Endothelial cell of umbilical vein (primary cell): ENCODE results near the gene TMEM208. TPM values are rescaled to one million over a fixed set of nuclear protein-coding genes. Genes with fewer than 3 reads are reported as not detected.

Source experiments
- BruUV-seq: library from RNA; stranded (reverse); fragments of 400-500 nt; replicated peaks from 2 replicates; lab custom pipeline; 2021; lab: Mats Ljungman, UMichigan
- CTCF ChIA-PET: fragments of 300-600, 350-600 bp; sonication (Branson Sonifier 250); formaldehyde crosslinking; loops from one replicate; lab custom pipeline; 2021; ENCODE audit warnings: antibody characterized with exemption, inconsistent platforms; lab: Charles Lee
- POLR2A ChIA-PET: fragments of 300-600, 350-600 bp; sonication (Branson Sonifier 250); formaldehyde crosslinking; loops from one replicate; lab custom pipeline; 2021; ENCODE audit warnings: antibody characterized with exemption, inconsistent platforms; lab: Charles Lee
- DNase-seq: peaks from one replicate; pipeline ENCODE4 v3.0.0-alpha.2; 2011; ENCODE audit warnings: low read depth, low spot score
- FAIRE-seq: peaks from 2 replicates; lab custom pipeline; 2011; peaks lifted over from hg19 to GRCh38; lab: Jason Lieb, UNC
- H2AFZ ChIP-seq: 2 replicates; pipeline ENCODE4 v1.6.0; 2012; ENCODE audit warnings: low read depth, low read length, control low read depth, inconsistent platforms
- H3K27ac ChIP-seq: 2 replicates; pipeline ENCODE4 v1.5.1; 2011; ENCODE audit warnings: low read depth, mild to moderate bottlenecking, control low read depth, low read length, moderate library complexity; ENCODE audit not compliant: insufficient read depth
- H3K27me3 ChIP-seq, 2 experiments: 2 replicates each; pipeline versions ENCODE4 v1.6.0 to v1.6.1; 2011; ENCODE audit warnings: low read length in 2 of 2, mixed read lengths in 1 of 2; ENCODE audit not compliant: control insufficient read depth in 2 of 2, insufficient read depth in 2 of 2
- H3K36me3 ChIP-seq, 2 experiments: 2 replicates in 1 of 2; 3 replicates in 1 of 2; pipeline ENCODE4 v1.5.1; 2011; ENCODE audit warnings: low read length in 2 of 2, mild to moderate bottlenecking in 1 of 2, moderate library complexity in 1 of 2; ENCODE audit not compliant: control insufficient read depth in 2 of 2, insufficient read depth in 2 of 2; ENCODE audit errors: extremely low read depth in 1 of 2
- H3K4me1 ChIP-seq: 3 replicates; pipeline ENCODE4 v1.5.1; 2011; ENCODE audit warnings: mild to moderate bottlenecking, low read length; ENCODE audit not compliant: control insufficient read depth, insufficient read depth; ENCODE audit errors: extremely low read depth
- H3K4me2 ChIP-seq: 2 replicates; pipeline ENCODE4 v1.6.1; 2011; ENCODE audit warnings: low read length, control low read depth, mixed read lengths; ENCODE audit not compliant: insufficient read depth
- H3K4me3 ChIP-seq, 3 experiments: fragments of 200-600 bp in 1 of 3; sonication (generic), shearing (Covaris generic) in 1 of 3; replicated peaks in 1 of 3; 2 replicates each; pipeline ENCODE4 v1.5.1; 2011 to 2016; ENCODE audit warnings: control low read depth in 3 of 3, low read length in 3 of 3, mild to moderate bottlenecking in 2 of 3, inconsistent platforms in 1 of 3, low read depth in 1 of 3, moderate library complexity in 1 of 3; ENCODE audit not compliant: insufficient read depth in 1 of 3
- H3K79me2 ChIP-seq: 2 replicates; pipeline ENCODE4 v1.6.0; 2012; ENCODE audit warnings: low read length, inconsistent platforms; ENCODE audit not compliant: control insufficient read depth, insufficient read depth
- H3K9ac ChIP-seq: replicated peaks from 2 replicates; pipeline ENCODE3; 2011; ENCODE audit warnings: low read length, control low read depth; ENCODE audit not compliant: insufficient read depth; ENCODE audit errors: extremely low read depth
- H3K9me1 ChIP-seq: replicated peaks from 3 replicates; pipeline ENCODE4 v1.6.0; 2011; ENCODE audit warnings: mild to moderate bottlenecking, low read length; ENCODE audit not compliant: control insufficient read depth, insufficient read depth; ENCODE audit errors: extremely low read depth
- H3K9me3 ChIP-seq: replicated peaks from 2 replicates; pipeline ENCODE4 v1.5.1; 2012; ENCODE audit warnings: low read length, inconsistent platforms; ENCODE audit not compliant: control insufficient read depth, insufficient read depth
- H4K20me1 ChIP-seq: replicated peaks from 2 replicates; pipeline ENCODE3; 2011; ENCODE audit warnings: mild to moderate bottlenecking, low read length; ENCODE audit not compliant: control insufficient read depth, insufficient read depth; ENCODE audit errors: extremely low read depth
- CTCF ChIP-seq, 2 donors: IDR thresholded peaks; 1 replicate in 1 of 2; 2 replicates in 1 of 2; pipeline ENCODE4 v1.5.1; 2011; ENCODE audit warnings: low read length in 2 of 2, mild to moderate bottlenecking in 2 of 2, moderate library complexity in 2 of 2, control low read depth in 1 of 2, inconsistent platforms in 1 of 2, low read depth in 1 of 2; ENCODE audit not compliant: insufficient read depth in 1 of 2; ENCODE audit errors: extremely low read depth in 1 of 2
- FOS ChIP-seq: IDR thresholded peaks from 2 replicates; pipeline ENCODE4 v1.6.1; 2011; ENCODE audit warnings: mild to moderate bottlenecking, low read length, moderate library complexity, borderline replicate concordance; ENCODE audit not compliant: insufficient read depth
- GATA2 ChIP-seq: IDR thresholded peaks from 2 replicates; pipeline ENCODE4 v1.7.0; 2011; ENCODE audit warnings: low read depth, mild to moderate bottlenecking, moderate library complexity, mixed read lengths, low read length; ENCODE audit not compliant: insufficient read length, insufficient read depth
- JUN ChIP-seq: IDR thresholded peaks from 2 replicates; pipeline ENCODE4 v1.6.1; 2011; ENCODE audit warnings: borderline replicate concordance, low read depth; ENCODE audit not compliant: insufficient read length, insufficient read depth
- MAX ChIP-seq: IDR thresholded peaks from 2 replicates; pipeline ENCODE4 v1.6.1; 2011; ENCODE audit not compliant: insufficient read depth, insufficient read length
- POLR2A ChIP-seq: IDR thresholded peaks from 2 replicates; pipeline ENCODE4 v1.6.1; 2012; ENCODE audit warnings: low read depth, mild to moderate bottlenecking, control low read depth, low read length
- POLR2AphosphoS5 ChIP-seq: IDR thresholded peaks from 2 replicates; pipeline ENCODE4 v1.6.1; 2012; ENCODE audit warnings: low read depth, mild to moderate bottlenecking, control low read depth, low read length, moderate library complexity; ENCODE audit not compliant: insufficient read depth
- dilution Hi-C: fragments of 300-500 bp; cut with MboI; formaldehyde crosslinking; loops from one replicate; pipeline ENCODE4 v1.15.0; 2019; ENCODE audit warnings: low sequenced_read_pairs; ENCODE audit not compliant: extremely low pct_ligation_motif_present
- intact Hi-C: fragments of 100-400 bp; cut with micrococcal nuclease; formaldehyde crosslinking; loops from one replicate; pipeline ENCODE4 v1.10.0; 2022
- polyA plus RNA-seq, 4 experiments: library from polyadenylated mRNA; depleted of rRNA in 3 of 4; stranded (reverse) in 3 of 4; unstranded in 1 of 4; fragments of >200 nt; gene quantifications; 2 replicates each; pipeline versions ENCODE4 v1.2.1 to v1.2.3, GENCODE V29; 2011 to 2012; ENCODE audit warnings: missing spikeins in 1 of 4
- total RNA-seq: library from RNA; stranded (reverse); gene quantifications from 2 replicates; pipeline ENCODE4 v1.2.3, GENCODE V29; 2021

Gene TMEM208
- total and polyA plus RNA-seq, 2 donors (not counting 3 experiments of a cell fraction or from before 2014, with no cell fraction given) = 35.3 to 94.0 TPM

GRCh38 chr16:67268136-67268579 is 41.2 kb downstream of the TMEM208 start:
- no peaks in the 10 kb centered on the region for H4K20me1 ChIP-seq
- no peaks in the 10 kb centered on the region for H3K9me3 ChIP-seq
- BruUV-seq = no TSS peak
- no peaks in the 10 kb centered on the region for H3K36me3 ChIP-seq
- dilution Hi-C loops = no loop called here
- H3K4me2 ChIP-seq = no peak overlapping the region
- TF ChIP-seq CTCF (IDR thresholded peaks at IDR 0.05; ENCODE audit: extremely low read depth in 1 of 2, insufficient read depth in 1 of 2, low read depth in 1 of 2, low read length in 2 of 2) = no peak
- TF ChIP-seq POLR2A = peak; percentile 26
- TF ChIP-seq GATA2 = peak; percentile 82
- peak; percentile 68 for TF ChIP-seq POLR2AphosphoS5
- TF ChIP-seq MAX = no peak
- TF ChIP-seq FOS = peak; percentile 84
- TF ChIP-seq JUN = peak; percentile 78
- no peak overlapping the region for H3K9ac ChIP-seq
- POLR2A ChIA-PET = interaction anchor here (0.7 to 1.2 kb wide), 3 partner anchors 20 to 253 kb away, joined by 6 to 9 read pairs (median 7); no protein-coding TSS in a partner anchor
- no peaks in the 10 kb centered on the region for H3K27me3 ChIP-seq
- FAIRE-seq (peak; percentile 98), DNase-seq (peak; percentile 87)
- H3K4me3 ChIP-seq = no peak overlapping the region
- no peaks in the 10 kb centered on the region for H3K9me1 ChIP-seq
- H3K27ac ChIP-seq = peak overlapping the region; percentile 43
- no peak overlapping the region for H2AFZ ChIP-seq
- intact Hi-C loops = loop anchor here (1.0 kb wide), 2 partner anchors 9 to 21 kb away; partner anchors contain the start of gene FHOD1
- peaks cover 23% of the 10 kb centered on the region for H3K4me1 ChIP-seq
- CTCF ChIA-PET = interaction anchor here (0.6 to 2.0 kb wide), 7 partner anchors 10 to 176 kb away, joined by 3 to 10 read pairs (median 3); no protein-coding TSS in a partner anchor
- H3K79me2 ChIP-seq = no peaks in the 10 kb centered on the region
